ENCODE data around the gene LYPLAL1. TPM values are rescaled to one million over a fixed set of nuclear protein-coding genes. Genes with fewer than 3 reads are reported as not detected.

Gene LYPLAL1
- 10 to 100 TPM; 14.3 to 36.3 TPM for polyA plus RNA-seq

DNA sequence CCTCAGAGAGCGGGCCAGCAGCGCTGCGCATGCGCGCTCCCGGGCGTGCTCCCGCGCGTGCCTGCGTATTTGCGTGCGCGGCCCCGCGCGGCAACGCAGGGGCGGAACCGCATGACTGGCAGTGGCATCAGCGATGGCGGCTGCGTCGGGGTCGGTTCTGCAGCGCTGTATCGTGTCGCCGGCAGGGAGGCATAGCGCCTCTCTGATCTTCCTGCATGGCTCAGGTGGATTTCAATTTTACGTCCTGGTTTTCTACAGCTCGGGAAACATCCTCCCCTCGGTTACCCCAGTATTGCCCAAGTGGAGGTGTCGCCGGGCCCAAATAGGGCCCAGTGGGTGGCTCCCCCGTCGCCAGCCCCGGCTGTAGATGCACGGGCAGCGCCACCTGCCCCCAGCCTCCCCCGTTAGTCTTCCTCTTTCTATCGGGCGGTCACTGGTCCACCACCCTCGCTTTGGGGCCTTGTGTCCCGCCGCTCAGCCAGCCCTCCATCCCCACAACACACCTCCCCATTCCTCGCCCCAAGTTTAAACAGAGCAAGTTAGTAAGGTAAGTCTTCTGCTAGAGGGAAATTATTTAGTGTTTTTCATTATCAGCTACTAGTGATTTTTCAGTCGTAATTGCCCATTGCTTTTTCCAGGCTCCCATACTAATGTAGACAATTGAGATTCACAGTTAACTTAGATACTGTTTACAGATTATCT lies at the start of gene LYPLAL1:
Gene LYPLAL1 (plus strand): TSS at position 121 of the 702 bp plus-strand sequence. CDS start 13 bp downstream, at position 134.
- 0% methylated on average over 48 of the region's 48 CpGs for WGBS, 2 donors
- H3K4me3 ChIP-seq (ENCODE audit: low read depth in 1 of 2, low read length in 2 of 2): peak within 1 kb of the TSS; percentile 80 to 83
- H3K36me3 ChIP-seq (ENCODE audit: control insufficient read depth in 2 of 2, insufficient read depth in 2 of 2, low read length in 1 of 2): no peaks in the 10 kb centered on the region
- H3K27ac ChIP-seq (ENCODE audit: low read depth in 2 of 2, low read length in 1 of 2): peak within 1 kb of the TSS; percentile 91 to 94
- H3K27me3 ChIP-seq (ENCODE audit: control insufficient read depth in 1 of 2, insufficient read depth in 2 of 2, low read length in 2 of 2): no peaks in the 10 kb centered on the region
- no peaks in the 10 kb centered on the region for H3K9me3 ChIP-seq (ENCODE audit: control insufficient read depth in 2 of 2, insufficient read depth in 1 of 2, low read depth in 1 of 2, low read length in 1 of 2)
- H3K4me1 ChIP-seq (ENCODE audit: control insufficient read depth in 2 of 2, insufficient read depth in 2 of 2, low read length in 1 of 2): peaks cover 0 to 4% of the 10 kb centered on the region in 2 donors

DNA sequence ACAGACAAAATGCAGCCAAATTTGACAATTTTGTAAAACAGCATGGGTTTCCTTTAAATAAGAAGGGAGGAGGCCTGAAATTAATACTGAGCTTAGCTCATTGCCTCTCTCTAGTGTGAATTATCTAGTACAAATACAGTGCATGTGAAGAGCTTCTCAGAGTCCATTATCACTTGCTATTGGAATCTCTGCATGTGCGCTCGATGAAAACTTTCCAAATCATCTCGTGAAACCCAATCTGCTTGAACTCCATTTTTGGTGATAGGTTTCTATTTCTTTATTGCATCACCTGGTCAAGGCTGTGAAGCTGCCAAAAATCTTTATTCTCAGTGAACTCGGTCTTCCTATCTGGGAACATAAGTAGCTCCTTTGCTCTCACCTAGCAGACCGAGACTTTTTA lies 49.5 kb upstream of the LYPLAL1 start:
- 87 to 91% methylated on average over 5 of the region's 5 CpGs for WGBS, 2 donors
- H3K27me3 ChIP-seq (ENCODE audit: control insufficient read depth in 1 of 2, insufficient read depth in 2 of 2, low read length in 2 of 2): no peaks in the 10 kb centered on the region
- no peaks in the 10 kb centered on the region for H3K9me3 ChIP-seq (ENCODE audit: control insufficient read depth in 2 of 2, insufficient read depth in 1 of 2, low read depth in 1 of 2, low read length in 1 of 2)
- no peaks in the 10 kb centered on the region for H3K36me3 ChIP-seq (ENCODE audit: control insufficient read depth in 2 of 2, insufficient read depth in 2 of 2, low read length in 1 of 2)
- no peak overlapping the region for H3K4me3 ChIP-seq (ENCODE audit: low read depth in 1 of 2, low read length in 2 of 2)
- no peaks in the 10 kb centered on the region for H3K4me1 ChIP-seq (ENCODE audit: control insufficient read depth in 2 of 2, insufficient read depth in 2 of 2, low read length in 1 of 2)
- no peak overlapping the region for H3K27ac ChIP-seq (ENCODE audit: low read depth in 2 of 2, low read length in 1 of 2)

DNA sequence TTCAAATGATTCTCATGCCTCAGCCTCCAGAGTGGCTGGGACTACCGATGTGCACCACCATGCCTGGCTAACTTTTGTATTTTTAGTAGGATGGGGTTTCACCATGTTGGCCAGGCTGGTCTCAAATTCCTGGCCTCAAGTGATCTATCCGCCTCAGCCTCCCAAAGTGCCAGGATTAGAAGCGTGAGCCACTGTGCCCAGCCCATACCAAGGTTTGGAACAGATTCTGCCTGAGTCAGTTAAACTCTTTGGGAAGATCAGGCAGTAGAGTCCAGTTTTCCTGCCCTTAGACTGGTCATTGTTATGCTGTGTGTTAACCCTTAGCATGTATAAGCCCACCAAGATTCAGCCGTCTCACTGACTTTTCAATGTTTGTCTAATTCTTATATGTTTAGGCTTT lies 48.3 kb upstream of the LYPLAL1 start:
- Histone ChIP-seq H3K27ac (ENCODE audit: low read depth in 2 of 2, low read length in 1 of 2) (no peak overlapping the region), H3K4me1 (ENCODE audit: control insufficient read depth in 2 of 2, insufficient read depth in 2 of 2, low read length in 1 of 2) (no peaks in the 10 kb centered on the region)
- WGBS, 2 donors: 93 to 97% methylated on average over 4 of the region's 4 CpGs

DNA sequence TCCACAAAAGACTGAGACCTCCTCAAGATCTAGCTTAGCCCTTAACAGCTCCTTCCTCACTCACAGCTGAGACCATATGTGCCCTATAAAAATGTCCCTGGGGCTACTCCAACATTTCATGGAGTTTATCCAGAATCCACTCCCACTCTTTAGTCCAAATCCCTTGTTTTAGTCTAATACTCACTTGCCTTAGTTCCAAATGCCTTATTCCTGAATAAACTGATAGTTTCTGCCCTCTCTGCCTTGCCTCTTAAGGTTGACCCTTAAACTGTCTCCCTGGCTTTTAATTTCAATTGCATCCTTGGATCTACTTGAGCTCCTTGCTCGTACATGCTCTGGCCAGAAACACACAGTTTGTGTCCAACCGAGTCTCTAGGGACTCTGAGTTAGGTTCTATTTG lies 47.3 kb upstream of the LYPLAL1 start:
- WGBS, 2 donors: 68 to 82% methylated on average over 2 of the region's 2 CpGs
- H3K27ac ChIP-seq (ENCODE audit: low read depth in 2 of 2, low read length in 1 of 2): no peak overlapping the region

More for the DNA sequence above, 48.3 kb upstream of the LYPLAL1 start:
- Histone ChIP-seq H3K27me3 (ENCODE audit: control insufficient read depth in 1 of 2, insufficient read depth in 2 of 2, low read length in 2 of 2) (no peaks in the 10 kb centered on the region), H3K4me3 (ENCODE audit: low read depth in 1 of 2, low read length in 2 of 2) (no peak overlapping the region), H3K36me3 (ENCODE audit: control insufficient read depth in 2 of 2, insufficient read depth in 2 of 2, low read length in 1 of 2) (no peaks in the 10 kb centered on the region), H3K9me3 (ENCODE audit: control insufficient read depth in 2 of 2, insufficient read depth in 1 of 2, low read depth in 1 of 2, low read length in 1 of 2) (no peaks in the 10 kb centered on the region)

DNA sequence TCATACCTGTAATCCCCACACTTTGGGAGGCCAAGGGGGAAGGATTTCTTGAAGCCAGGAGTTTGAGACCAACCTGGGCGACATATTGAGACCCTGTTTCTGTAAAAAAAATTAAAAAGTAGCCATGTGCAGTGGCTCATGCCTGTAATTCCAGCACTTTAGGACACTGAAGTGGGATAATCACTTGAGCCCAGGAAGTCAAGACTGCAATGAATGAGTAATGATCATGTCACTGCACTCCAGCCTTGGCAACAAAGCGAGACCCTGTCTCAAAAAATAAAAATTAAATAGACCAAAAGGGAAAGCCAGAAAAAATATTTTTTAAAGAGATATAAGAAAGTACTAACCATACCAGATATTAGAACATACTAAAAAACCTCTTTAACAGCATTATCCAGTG lies 44.7 kb upstream of the LYPLAL1 start:
- Histone ChIP-seq H3K27ac (ENCODE audit: low read depth in 2 of 2, low read length in 1 of 2) (no peak overlapping the region), H3K9me3 (ENCODE audit: control insufficient read depth in 2 of 2, insufficient read depth in 1 of 2, low read depth in 1 of 2, low read length in 1 of 2) (no peaks in the 10 kb centered on the region), H3K27me3 (ENCODE audit: control insufficient read depth in 1 of 2, insufficient read depth in 2 of 2, low read length in 2 of 2) (no peaks in the 10 kb centered on the region), H3K36me3 (ENCODE audit: control insufficient read depth in 2 of 2, insufficient read depth in 2 of 2, low read length in 1 of 2) (no peaks in the 10 kb centered on the region), H3K4me3 (ENCODE audit: low read depth in 1 of 2, low read length in 2 of 2) (no peak overlapping the region), H3K4me1 (ENCODE audit: control insufficient read depth in 2 of 2, insufficient read depth in 2 of 2, low read length in 1 of 2) (no peaks in the 10 kb centered on the region)
- WGBS, 2 donors: 86 to 89% methylated on average over 2 of the region's 2 CpGs

More for the DNA sequence above, 47.3 kb upstream of the LYPLAL1 start:
- H3K36me3 ChIP-seq (ENCODE audit: control insufficient read depth in 2 of 2, insufficient read depth in 2 of 2, low read length in 1 of 2): no peaks in the 10 kb centered on the region
- H3K9me3 ChIP-seq (ENCODE audit: control insufficient read depth in 2 of 2, insufficient read depth in 1 of 2, low read depth in 1 of 2, low read length in 1 of 2): no peaks in the 10 kb centered on the region
- no peaks in the 10 kb centered on the region for H3K4me1 ChIP-seq (ENCODE audit: control insufficient read depth in 2 of 2, insufficient read depth in 2 of 2, low read length in 1 of 2)
- no peaks in the 10 kb centered on the region for H3K27me3 ChIP-seq (ENCODE audit: control insufficient read depth in 1 of 2, insufficient read depth in 2 of 2, low read length in 2 of 2)
- no peak overlapping the region for H3K4me3 ChIP-seq (ENCODE audit: low read depth in 1 of 2, low read length in 2 of 2)

DNA sequence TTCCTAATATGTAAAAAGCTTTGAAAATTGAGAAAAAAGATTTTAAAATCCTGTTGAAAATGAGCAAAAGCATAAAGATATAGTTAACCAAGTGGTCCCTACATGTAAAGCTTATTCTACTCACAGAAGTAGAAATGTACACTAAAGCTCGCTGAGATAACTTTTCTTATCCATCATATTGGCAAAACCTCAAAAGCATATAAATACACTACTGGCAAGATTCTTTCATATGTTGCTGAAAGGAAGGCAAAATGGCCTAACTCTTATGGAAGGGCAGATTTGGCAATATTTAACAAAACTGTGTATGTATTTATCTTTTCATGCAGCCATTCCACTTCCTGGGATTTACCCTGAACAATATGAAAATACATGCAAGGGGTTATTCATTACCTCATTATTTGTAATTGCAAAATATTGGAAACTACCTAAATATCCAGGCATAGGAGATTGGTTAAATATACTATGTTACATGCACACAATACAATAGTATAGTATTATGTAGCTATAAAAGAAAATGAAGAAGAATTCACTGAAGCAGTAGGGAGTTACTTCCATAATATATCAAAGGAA lies 43.2 kb upstream of the LYPLAL1 start:
- 67 to 76% methylated on average over 1 of the region's 1 CpG for WGBS, 2 donors
- Histone ChIP-seq H3K9me3 (ENCODE audit: control insufficient read depth in 2 of 2, insufficient read depth in 1 of 2, low read depth in 1 of 2, low read length in 1 of 2) (no peaks in the 10 kb centered on the region), H3K27me3 (ENCODE audit: control insufficient read depth in 1 of 2, insufficient read depth in 2 of 2, low read length in 2 of 2) (no peaks in the 10 kb centered on the region), H3K36me3 (ENCODE audit: control insufficient read depth in 2 of 2, insufficient read depth in 2 of 2, low read length in 1 of 2) (no peaks in the 10 kb centered on the region), H3K4me1 (ENCODE audit: control insufficient read depth in 2 of 2, insufficient read depth in 2 of 2, low read length in 1 of 2) (no peaks in the 10 kb centered on the region), H3K4me3 (ENCODE audit: low read depth in 1 of 2, low read length in 2 of 2) (no peak overlapping the region), H3K27ac (ENCODE audit: low read depth in 2 of 2, low read length in 1 of 2) (no peak overlapping the region)

DNA sequence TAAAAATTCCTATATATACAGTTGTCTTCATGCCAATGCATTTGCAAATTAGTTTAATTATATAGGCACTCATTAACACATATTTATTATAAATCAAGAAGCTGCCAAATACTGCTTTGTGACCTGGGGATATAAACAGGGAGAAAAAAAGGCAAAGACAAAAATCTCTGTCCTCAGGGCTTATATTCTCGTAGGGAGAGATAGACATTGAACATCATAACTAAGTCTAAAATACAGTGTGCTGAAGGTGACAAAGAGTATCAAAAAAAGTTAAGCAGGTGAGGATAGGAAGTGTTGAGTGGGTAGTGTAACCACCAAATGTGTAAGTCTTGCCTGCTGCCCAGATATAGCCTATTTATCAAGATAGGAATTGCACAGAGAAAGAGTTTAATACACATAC lies 40.7 kb upstream of the LYPLAL1 start:
- no peaks in the 10 kb centered on the region for H3K4me1 ChIP-seq (ENCODE audit: control insufficient read depth in 2 of 2, insufficient read depth in 2 of 2, low read length in 1 of 2)
- H3K36me3 ChIP-seq (ENCODE audit: control insufficient read depth in 2 of 2, insufficient read depth in 2 of 2, low read length in 1 of 2): no peaks in the 10 kb centered on the region
- no peak overlapping the region for H3K27ac ChIP-seq (ENCODE audit: low read depth in 2 of 2, low read length in 1 of 2)
- H3K9me3 ChIP-seq (ENCODE audit: control insufficient read depth in 2 of 2, insufficient read depth in 1 of 2, low read depth in 1 of 2, low read length in 1 of 2): no peaks in the 10 kb centered on the region
- H3K4me3 ChIP-seq (ENCODE audit: low read depth in 1 of 2, low read length in 2 of 2): no peak overlapping the region
- WGBS, 2 donors: 76 to 82% methylated on average over 1 of the region's 1 CpG
- H3K27me3 ChIP-seq (ENCODE audit: control insufficient read depth in 1 of 2, insufficient read depth in 2 of 2, low read length in 2 of 2): no peaks in the 10 kb centered on the region

DNA sequence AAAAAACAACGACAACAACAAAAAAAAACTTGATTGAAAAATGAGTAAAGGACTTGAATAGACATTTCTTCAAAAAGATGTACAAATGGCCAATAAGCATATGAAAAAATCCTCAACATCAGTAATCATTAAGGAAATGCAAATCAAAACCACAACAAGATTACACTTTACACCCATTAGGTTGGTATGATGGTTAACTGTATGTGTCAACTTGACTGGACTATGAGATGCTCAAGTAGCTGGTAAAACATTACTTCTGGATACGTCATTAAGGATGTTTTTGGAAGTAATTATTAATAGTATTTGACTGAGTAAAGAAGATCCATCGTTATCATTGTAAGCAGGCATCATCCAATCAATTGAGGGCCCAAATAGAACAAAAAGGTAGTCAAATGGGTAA lies 34.9 kb upstream of the LYPLAL1 start:
- WGBS, 2 donors: 89 to 91% methylated on average over 3 of the region's 3 CpGs
- Histone ChIP-seq H3K36me3 (ENCODE audit: control insufficient read depth in 2 of 2, insufficient read depth in 2 of 2, low read length in 1 of 2) (no peaks in the 10 kb centered on the region), H3K27me3 (ENCODE audit: control insufficient read depth in 1 of 2, insufficient read depth in 2 of 2, low read length in 2 of 2) (no peaks in the 10 kb centered on the region), H3K4me1 (ENCODE audit: control insufficient read depth in 2 of 2, insufficient read depth in 2 of 2, low read length in 1 of 2) (no peaks in the 10 kb centered on the region), H3K4me3 (ENCODE audit: low read depth in 1 of 2, low read length in 2 of 2) (no peak overlapping the region), H3K9me3 (ENCODE audit: control insufficient read depth in 2 of 2, insufficient read depth in 1 of 2, low read depth in 1 of 2, low read length in 1 of 2) (no peaks in the 10 kb centered on the region), H3K27ac (ENCODE audit: low read depth in 2 of 2, low read length in 1 of 2) (no peak overlapping the region)

DNA sequence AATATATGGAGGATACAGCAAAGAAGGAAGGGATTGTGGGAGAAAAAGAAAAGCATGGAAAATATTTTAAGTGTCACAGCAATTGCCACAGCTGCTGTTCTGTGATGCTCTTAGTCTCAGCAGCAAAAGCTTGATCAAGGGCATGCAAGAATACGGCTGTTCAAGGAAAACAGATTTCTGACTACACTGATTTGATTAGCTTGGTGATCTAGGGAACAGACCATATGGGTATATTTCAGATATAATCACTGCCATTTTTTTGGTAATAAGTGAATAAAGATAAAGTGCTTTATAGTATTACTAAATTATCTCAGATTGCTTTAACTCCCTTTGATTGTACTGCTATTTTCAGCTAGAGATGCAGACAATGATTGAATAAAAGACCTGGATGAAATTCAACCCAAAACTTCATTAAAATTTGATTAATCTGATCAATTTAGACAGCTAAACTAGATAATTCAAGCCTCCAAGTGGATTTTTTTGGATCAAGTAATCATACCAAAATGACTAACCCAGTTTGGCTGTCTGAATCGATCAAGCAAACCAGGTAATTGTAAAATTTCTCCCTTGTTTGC lies 33.3 kb upstream of the LYPLAL1 start:
- H3K27me3 ChIP-seq (ENCODE audit: control insufficient read depth in 1 of 2, insufficient read depth in 2 of 2, low read length in 2 of 2): no peaks in the 10 kb centered on the region
- H3K4me1 ChIP-seq (ENCODE audit: control insufficient read depth in 2 of 2, insufficient read depth in 2 of 2, low read length in 1 of 2): no peaks in the 10 kb centered on the region
- H3K36me3 ChIP-seq (ENCODE audit: control insufficient read depth in 2 of 2, insufficient read depth in 2 of 2, low read length in 1 of 2): no peaks in the 10 kb centered on the region
- 39 to 45% methylated on average over 2 of the region's 2 CpGs for WGBS, 2 donors
- H3K9me3 ChIP-seq (ENCODE audit: control insufficient read depth in 2 of 2, insufficient read depth in 1 of 2, low read depth in 1 of 2, low read length in 1 of 2): no peaks in the 10 kb centered on the region
- H3K4me3 ChIP-seq (ENCODE audit: low read depth in 1 of 2, low read length in 2 of 2): no peak overlapping the region
- H3K27ac ChIP-seq (ENCODE audit: low read depth in 2 of 2, low read length in 1 of 2): no peak overlapping the region

DNA sequence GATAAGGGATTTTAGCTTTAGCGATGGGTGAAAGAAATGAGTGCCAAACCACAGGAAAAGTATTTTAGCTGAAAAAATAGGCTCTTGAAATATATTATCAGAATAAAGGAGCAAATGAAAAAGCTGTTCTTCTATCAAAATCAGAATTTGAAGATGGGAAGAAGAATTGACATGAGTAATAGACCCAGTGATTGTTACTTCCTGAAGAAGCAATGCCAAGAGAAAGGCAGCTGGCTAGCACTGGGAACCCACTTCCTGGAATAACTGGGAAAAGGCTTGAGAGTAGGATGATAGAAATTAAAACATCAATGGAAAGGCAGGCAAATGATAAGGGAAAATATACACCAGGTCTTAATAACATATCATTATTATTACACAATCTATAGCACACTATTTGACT lies 29.9 kb upstream of the LYPLAL1 start:
- H3K27ac ChIP-seq (ENCODE audit: low read depth in 2 of 2, low read length in 1 of 2): no peak overlapping the region
- no peak overlapping the region for H3K4me3 ChIP-seq (ENCODE audit: low read depth in 1 of 2, low read length in 2 of 2)
- H3K27me3 ChIP-seq (ENCODE audit: control insufficient read depth in 1 of 2, insufficient read depth in 2 of 2, low read length in 2 of 2): no peaks in the 10 kb centered on the region
- H3K36me3 ChIP-seq (ENCODE audit: control insufficient read depth in 2 of 2, insufficient read depth in 2 of 2, low read length in 1 of 2): no peaks in the 10 kb centered on the region
- no peaks in the 10 kb centered on the region for H3K4me1 ChIP-seq (ENCODE audit: control insufficient read depth in 2 of 2, insufficient read depth in 2 of 2, low read length in 1 of 2)
- H3K9me3 ChIP-seq (ENCODE audit: control insufficient read depth in 2 of 2, insufficient read depth in 1 of 2, low read depth in 1 of 2, low read length in 1 of 2): no peaks in the 10 kb centered on the region
- 96 to 98% methylated on average over 1 of the region's 1 CpG for WGBS, 2 donors
